ENCODE results near the gene SHKBP1.

- no peak for TF ChIP-seq CTCF (conservative IDR thresholded peaks at IDR 0.05; ENCODE audit: low read length)
- TF ChIP-seq EZH2phosphoT487 (IDR thresholded peaks at IDR 0.05; ENCODE audit: borderline replicate concordance), result no peak
These were observed 47.0 kb downstream of the SHKBP1 start for GRCh38 chr19:40623403-40624251.
